Left renal cortex interstitium (tissue), 4 donors: ENCODE results near the gene FHDC1. TPM values are rescaled to one million over a fixed set of nuclear protein-coding genes. Genes with fewer than 3 reads are reported as not detected.
"Not testable (repeated sequence)": the region's sequence is repeated elsewhere in the genome, so short reads cannot be mapped to it uniquely, and the experiment has no call there.

ENCODE experiments used
- DNase-seq, 4 donors: peaks; one replicate each; pipeline ENCODE4 v3.0.0-alpha.2; 2013; ENCODE audit warnings: low read depth in 4 of 4, low spot score in 2 of 4, missing footprints in 1 of 4
- polyA plus RNA-seq, 4 donors: library from polyadenylated mRNA; unstranded; fragments of 120-200 nt; gene quantifications; one replicate each; pipeline ENCODE4 v1.2.1, GENCODE V29; 2013; ENCODE audit not compliant: insufficient read length in 4 of 4

The FHDC1 gene, protein sequence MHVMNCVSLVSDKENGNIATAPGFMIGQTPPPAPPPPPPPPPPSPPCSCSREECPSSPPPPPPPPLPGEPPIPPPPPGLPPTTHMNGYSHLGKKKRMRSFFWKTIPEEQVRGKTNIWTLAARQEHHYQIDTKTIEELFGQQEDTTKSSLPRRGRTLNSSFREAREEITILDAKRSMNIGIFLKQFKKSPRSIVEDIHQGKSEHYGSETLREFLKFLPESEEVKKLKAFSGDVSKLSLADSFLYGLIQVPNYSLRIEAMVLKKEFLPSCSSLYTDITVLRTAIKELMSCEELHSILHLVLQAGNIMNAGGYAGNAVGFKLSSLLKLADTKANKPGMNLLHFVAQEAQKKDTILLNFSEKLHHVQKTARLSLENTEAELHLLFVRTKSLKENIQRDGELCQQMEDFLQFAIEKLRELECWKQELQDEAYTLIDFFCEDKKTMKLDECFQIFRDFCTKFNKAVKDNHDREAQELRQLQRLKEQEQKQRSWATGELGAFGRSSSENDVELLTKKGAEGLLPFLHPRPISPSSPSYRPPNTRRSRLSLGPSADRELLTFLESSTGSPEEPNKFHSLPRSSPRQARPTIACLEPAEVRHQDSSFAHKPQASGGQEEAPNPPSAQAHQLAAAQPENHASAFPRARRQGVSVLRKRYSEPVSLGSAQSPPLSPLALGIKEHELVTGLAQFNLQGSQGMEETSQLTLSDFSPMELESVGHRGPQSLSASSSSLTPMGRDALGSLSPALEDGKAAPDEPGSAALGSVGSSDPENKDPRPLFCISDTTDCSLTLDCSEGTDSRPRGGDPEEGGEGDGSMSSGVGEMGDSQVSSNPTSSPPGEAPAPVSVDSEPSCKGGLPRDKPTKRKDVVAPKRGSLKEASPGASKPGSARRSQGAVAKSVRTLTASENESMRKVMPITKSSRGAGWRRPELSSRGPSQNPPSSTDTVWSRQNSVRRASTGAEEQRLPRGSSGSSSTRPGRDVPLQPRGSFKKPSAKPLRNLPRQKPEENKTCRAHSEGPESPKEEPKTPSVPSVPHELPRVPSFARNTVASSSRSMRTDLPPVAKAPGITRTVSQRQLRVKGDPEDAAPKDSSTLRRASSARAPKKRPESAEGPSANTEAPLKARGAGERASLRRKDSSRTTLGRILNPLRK
- 1 to 10 TPM; 4.1 to 4.8 (median 4.5) TPM for polyA plus RNA-seq

GRCh38 chr4:152935631-152936445 is at the start of gene FHDC1:
TSS of gene FHDC1 (plus strand) at chr4:152936323. CDS start at chr4:152943058, 6,735 bp downstream.
- DNase-seq: peak in 1 of 4 donors; percentile 36

GRCh38 chr4:152887981-152888380 is 48.1 kb upstream of the FHDC1 start:
- DNase-seq: no peak

- no peak for DNase-seq
Observed at GRCh38 chr4:152892974-152893373, 43.1 kb upstream of the FHDC1 start.

DNA sequence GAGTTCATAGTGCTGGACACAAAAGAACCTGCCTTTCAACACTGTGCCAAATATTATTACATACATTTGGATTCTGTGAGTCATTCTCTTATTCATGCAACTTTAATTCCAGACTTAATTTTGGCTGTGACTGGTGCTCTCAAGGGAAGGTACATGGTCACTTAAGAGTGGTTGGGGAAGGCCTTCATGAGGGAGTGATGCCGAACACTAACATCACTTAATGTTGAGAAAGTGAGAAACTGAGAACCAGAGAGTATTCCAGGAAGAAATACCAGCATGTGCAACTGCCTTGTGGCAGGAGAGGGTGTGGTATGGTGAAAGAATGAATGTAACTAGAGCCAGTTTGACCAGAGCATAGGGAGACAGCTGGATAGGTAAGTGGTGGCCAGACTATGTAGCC is 41.5 kb upstream of the FHDC1 start:
- DNase-seq: no peak

DNA sequence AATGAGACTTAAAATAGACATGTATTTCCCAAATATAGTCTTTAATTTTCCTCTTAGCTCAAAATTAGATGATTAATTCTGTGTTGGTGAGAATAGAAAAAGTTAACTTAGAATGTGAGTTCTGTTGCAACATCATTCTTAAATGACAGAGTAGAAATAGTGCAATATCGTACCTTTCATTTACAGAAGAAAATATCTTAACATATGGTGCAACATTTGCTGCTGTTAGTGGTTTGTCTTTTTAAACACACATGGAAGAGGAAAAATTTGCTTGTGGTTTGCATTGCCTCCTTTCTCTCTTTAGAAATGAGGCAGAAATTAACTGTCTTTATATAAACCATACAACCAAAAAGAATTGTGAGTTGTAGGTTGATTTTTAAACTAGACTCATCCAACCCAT is 39.3 kb upstream of the FHDC1 start:
- no peak for DNase-seq

DNA sequence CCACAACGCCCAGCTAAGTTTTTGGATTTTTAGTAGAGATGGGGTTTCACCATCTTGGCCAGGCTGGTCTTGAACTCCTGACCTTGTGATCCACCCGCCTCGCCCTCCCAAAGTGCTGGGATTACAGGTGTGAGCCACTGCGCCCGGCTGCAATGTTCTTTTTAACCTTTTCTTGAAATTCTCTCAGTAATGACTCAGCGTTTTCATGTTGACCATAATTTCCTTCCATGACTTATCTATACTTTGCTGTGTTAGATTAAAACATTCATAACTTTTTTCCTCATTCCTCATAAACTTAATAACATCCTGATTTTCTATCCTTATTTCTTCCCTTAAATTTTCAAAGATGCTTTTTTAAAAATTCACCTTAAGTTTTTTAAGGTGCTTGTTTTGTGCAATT is 38.0 kb upstream of the FHDC1 start:
- not testable (repeated sequence) for DNase-seq

GRCh38 chr4:152898606-152899005 is 37.5 kb upstream of the FHDC1 start:
- DNase-seq: no peak

GRCh38 chr4:152900395-152900794 is 35.7 kb upstream of the FHDC1 start:
- no peak for DNase-seq

- DNase-seq: no peak
Observed at GRCh38 chr4:152901205-152901604, 34.9 kb upstream of the FHDC1 start.

DNA sequence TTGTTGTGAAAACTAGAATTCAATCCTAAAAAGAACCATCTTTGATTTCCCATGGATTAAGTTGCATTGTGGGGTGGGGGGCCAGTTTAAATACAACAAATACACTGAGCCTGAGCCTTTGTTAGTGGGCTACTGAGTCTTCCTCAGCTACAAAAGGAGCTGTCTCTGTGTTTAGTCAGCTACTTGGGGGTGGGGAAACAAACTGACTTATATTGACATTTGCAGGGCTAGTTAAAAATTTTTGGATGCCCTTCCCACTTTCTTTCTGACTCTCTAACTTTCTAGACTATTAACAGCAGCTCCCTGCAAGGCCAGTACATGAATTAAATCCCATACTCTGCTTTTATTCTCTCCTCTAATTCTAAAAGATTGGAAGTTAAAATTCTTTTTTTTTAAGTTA is 32.5 kb upstream of the FHDC1 start:
- DNase-seq: no peak

GRCh38 chr4:152909901-152910300 is 26.2 kb upstream of the FHDC1 start:
- no peak for DNase-seq

GRCh38 chr4:152910521-152910920 is 25.6 kb upstream of the FHDC1 start:
- no peak for DNase-seq

- no peak for DNase-seq
Observed at GRCh38 chr4:152917543-152918395, 18.4 kb upstream of the FHDC1 start.

GRCh38 chr4:152919826-152920225 is 16.3 kb upstream of the FHDC1 start:
- no peak for DNase-seq

DNA sequence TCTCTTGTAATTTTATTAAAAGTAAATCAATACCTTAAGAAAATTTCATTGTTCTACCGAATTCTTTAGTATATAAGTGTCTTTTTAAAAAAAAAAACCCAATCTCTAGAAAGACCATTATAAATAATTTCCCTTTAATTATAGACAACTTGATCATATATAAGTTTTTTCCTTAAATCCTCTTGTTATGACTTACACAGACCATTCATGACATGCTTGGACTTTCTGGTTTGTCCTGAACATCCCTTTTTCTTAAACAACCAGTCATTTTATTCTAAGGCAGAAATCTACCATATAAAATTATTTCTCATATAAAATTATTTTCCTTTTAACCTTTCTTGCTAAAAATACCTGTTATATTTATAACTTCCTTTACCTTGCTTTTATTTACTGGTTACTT is 15.4 kb upstream of the FHDC1 start:
- DNase-seq: no peak

DNA sequence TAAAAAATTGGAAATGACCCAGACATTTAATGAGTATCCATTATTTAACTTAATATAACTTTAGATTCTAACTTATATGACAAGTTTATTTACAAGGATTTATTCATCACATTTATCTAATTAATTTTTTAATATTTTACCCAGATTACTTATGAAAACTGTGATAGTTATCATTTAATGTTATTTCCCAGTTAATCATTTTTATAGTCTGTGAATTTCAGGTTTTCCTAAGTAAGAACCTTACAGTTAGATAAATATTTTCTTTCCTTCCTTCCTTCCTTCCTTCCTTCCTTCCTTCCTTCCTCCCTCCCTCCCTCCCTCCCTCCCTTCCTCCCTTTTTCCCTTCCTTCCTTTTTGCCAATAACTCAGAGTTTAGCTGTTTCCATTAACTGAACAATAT is 14.8 kb upstream of the FHDC1 start:
- DNase-seq: no peak

DNA sequence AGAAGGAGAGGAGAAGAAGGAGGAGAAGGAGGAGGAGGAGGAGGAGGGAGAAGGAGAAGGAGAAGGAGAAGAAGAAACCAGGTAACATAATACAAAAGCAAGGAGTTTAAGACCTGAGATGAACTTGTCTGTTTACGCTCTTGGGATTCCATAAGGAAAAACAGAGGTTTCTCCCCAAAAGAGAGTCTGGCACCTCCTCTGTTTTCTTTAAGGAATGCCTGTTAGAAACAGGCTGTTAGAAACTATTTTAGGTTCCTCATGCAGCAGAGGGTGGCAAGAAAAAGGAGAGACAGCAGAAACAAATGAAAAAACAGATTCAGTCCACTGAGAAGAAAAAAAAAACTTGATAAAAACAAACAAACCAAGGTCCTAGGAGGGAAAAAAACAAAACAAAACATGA is 10.3 kb upstream of the FHDC1 start:
- no peak for DNase-seq

DNA sequence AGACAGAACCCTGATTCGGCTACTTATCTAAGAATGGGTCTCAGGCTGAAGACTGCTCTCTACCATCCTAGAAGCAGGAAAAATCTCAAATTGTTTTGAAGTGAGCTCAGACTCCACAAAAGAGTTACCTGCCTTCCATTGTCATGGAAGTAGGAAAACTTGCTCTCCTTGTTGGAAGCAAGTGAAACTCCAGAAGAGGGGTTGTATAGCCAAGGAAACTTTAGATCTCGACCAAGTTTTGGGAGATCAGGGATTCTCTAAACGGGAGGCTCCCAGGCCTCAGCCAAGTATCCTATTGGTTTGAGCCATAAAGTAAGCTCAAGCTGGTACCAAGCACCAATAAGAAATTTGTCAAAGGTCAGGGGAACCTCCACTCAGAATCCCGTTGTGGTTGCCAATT is 9.2 kb upstream of the FHDC1 start:
- no peak for DNase-seq

GRCh38 chr4:152927737-152928136 is 8.4 kb upstream of the FHDC1 start:
- DNase-seq: no peak
